Stimulated activated CD8-positive, alpha-beta memory T cell treated with anti-CD3 and anti-CD28 coated beads, Interleukin-12 subunit alpha, Interleukin-12 subunit beta, amount 100 ng/mL, for 1 hour (primary cell): ENCODE measurements around the gene GRM7.

Experiments
- DNase-seq: peaks from one replicate; pipeline ENCODE4 v3.0.0-alpha.2; 2020; ENCODE audit warnings: low read depth

The GRM7 gene

DNA sequence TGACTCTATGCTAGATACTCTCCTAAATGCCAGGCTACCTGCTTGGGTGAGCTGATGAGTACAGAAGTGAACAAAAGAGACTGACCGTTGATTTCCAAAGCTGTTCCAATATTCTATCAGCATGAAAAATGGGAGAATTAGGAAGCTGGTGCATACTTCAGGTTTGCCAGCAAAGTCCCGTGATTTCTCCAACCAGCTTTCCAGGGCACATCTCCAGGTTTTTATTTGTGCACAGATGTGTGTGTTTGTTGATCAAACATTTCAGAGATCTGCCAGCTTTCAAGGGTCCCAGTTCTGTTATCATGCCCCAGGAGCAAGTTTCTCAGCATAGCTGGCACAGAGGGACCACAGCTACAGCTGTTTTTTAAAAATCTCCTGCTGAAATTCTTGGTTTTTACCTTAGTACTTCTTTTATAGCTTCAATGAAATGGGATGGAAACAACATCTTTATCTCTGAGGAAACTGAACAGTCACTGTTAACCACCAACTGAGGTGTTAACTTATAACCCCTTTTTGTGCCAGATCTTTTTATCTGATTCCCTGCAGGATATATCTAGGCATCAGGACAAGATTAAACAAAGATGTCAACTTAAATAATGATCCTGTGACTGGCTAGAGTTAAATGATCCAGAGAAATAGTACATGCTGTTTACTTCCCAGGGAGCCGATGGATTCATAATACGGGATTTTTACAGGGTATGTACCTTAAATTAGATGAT lies 380.8 kb downstream of the GRM7 start:
- no peak for DNase-seq

DNA sequence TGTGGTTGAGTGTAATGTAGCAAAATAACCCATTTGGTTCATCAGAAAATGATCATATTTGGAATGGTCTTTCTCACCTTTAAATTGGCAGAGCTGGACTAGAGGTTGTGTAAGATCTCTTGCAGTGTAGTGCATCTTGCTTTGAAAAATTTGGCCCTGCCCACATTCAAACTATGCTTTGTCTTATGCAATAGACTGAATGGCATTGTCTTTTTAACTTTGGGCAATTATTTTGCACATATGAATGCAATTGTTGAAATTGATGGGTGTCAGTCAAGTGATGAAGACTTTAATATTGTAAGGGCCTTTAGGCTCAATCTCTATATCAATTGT lies 381.4 kb downstream of the GRM7 start:
- no peak for DNase-seq

DNA sequence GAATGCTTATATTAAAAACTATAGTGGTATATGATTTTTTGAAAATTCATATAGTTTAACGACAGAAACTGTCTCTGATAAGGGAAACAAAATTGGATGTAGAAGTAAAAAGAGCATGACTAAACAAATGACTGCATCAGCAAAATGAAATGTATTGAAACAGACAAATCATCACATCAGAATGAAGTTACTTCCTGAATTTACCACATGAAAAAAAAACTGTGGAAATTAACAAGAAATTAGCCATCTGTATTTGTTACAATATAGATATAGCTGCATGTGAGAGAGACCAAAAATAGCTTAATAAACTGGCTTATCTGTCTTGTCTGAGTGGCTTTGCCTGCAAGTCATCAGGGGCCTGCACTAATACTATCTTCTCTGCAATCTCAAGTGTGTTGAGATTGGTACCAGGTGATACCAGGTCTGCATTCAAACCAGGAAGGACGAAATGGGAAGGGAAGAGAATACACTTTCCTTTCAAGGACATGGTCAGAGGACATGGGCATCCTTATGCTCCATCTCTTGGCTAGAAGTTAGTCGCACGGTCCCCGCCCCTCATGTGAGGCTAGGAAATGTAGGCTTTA lies 388.7 kb downstream of the GRM7 start:
- no peak for DNase-seq

DNA sequence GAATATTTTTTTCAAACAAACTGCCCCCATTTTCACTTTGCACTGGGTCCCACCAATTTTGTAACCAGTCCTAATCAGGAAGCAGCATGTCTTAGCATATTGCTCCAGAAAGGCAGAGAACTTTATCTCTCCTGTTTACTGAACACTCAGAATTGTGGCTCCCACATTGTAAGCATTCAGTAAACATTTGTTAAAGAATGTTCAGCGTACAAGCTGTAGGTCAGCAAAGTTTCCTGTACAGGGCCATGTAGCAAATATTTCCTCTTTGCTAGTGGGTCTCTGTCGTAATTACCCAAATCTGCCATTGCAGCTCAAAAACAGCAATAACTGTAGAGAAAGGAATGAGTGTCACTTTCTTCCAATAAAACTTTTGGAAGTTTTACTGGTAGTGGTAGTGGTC lies 393.3 kb downstream of the GRM7 start:
- no peak for DNase-seq

DNA sequence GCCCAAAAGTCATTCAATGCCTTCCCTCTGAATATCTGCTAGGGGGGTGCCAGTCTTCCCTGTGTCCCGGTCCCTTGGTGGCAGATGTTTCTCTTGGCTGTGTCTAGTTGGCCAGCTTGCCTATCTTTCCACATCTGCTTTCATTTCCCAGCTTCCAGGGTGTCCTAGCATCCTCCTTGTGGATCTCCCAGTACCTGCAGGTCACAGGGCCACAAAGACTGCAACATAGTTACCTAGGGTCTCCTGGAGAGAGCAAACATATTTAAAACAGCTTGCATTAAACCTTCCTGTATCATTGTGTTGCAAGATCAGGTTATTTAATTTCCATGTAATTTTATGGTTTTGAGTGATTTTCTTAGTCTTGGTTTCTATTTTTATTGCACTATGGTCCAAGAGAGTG lies 400.1 kb downstream of the GRM7 start:
- no peak for DNase-seq

DNA sequence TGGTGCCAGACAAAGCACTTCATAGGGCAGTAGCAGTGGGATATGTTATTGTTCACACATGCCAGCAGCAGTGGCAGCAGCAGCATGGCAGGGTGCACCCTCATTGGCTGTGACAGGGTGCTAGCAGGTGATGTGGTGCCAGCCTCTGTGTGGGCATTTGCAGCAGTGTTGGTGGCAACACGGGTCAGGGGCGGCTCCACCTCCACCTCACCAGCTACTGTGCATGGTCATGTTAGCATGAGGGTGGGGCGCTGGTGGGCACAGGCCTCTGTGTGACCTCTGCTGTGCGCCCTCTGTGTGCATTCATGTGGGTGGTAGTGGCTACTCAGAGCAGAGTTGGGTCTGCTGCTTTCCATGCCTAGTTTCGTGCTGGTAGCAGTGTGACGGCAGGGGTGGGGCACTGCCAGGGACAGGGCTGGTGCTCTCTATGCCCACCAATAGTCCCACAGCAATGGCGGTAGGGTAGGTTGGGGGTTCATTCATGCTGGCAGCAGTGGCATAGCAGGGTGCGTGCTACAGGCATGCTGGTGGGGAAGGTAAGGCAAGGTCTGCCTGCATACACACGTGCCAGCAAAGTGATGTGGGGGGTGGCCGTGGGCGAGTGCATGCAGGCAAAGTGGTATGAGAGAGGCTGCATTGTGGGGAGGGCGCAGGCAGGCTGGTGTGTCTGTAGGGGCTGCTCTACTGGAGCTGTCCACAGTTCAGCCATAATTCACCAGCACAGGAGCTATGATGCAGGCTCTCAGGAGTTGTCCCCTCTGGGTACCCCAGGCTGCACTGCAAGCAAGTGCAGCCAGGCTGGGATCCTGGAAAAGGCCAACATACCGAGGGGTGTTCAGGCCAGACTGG lies 402.7 kb downstream of the GRM7 start:
- DNase-seq, result no peak

DNA sequence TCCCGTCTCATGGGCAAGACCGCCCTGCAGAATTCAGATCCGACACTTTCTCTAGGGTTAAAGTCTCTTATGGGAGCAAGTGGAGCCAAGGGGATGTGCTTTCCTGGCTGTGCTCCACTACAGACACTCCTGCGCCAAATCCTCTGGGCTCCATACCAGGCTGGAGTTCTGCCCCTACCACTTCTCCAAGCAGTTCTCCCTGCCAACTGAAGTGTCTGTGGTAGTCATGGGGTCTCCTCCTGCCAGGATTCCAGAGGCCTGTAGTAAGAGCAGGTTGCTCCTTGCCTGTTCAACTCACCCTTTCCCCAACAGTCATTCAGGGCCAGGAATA lies 403.2 kb downstream of the GRM7 start:
- DNase-seq, result no peak

DNA sequence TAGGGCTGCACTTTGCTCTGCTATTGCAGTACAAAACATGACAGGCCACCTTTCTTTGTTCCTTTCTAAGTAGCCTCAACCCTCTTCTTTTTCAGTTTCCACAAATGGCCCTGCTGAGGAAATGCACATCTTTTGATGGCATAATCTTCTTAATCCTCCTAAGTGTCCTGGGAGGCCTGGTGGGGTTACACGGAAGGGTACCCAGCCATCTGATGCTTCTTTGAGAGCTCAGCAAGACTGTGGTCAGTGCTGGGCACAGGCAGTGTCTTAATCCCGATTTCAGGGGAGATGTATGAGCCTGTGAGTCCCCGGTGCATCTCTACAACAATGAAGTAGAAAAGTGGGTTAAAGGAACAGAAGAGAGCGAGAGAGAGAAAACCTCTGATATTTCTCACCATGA lies 404.8 kb downstream of the GRM7 start:
- DNase-seq, result no peak

DNA sequence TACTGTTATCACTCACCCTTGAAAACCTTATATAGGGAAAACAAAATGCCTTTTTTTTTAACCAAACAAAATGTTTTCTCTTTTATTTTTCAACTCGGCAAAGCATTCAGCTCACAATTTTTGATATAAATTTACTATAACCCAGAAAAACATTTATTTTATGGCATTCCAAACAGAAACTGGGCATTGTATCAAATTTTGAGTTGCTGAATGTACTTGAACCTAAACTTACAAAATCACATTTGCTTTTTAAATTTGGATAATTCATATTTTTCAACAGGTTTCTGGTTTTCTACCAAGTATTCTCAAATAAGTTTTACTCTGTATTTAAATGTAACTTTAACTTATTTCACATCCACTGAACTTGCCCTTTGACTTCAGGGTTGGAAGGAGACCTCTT lies 405.6 kb downstream of the GRM7 start:
- no peak for DNase-seq

DNA sequence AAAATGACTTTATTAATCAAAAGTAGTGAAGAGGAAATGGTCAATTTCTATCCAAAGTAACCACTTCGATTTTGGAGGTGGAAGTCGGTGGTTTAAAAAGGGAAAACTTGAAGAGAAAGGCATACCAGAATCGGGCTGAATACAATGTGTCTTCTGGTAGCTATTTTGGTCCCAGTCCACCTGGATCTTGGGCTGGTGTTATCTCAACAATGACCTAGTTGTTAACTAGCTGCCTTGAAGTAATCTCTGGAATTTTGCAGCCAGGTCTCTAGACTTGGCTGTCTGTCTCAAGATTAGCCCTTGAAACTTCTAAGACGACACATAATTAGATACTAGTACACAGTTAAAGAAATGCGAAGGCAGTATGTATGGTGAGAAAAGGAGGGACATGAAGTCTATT lies 409.8 kb downstream of the GRM7 start:
- no peak for DNase-seq

DNA sequence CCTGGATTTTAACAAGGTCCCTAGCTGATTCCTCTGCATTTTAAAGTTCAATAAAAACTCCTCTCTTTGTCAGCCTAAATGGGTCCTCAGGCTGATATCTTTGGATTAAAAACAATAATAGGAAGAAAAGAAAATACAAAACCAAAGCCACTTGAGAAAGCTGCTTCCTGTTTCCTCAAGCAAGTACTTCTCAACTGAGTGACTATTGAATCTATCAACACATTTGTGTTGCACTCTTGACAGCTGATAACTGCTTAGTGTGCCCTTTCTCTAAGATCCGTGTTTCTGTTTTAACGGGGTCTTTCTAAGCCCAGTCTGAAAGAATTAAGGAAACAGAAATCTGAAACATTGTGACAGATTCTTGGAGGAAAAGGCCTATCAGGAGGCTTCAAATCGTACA lies 410.7 kb downstream of the GRM7 start:
- DNase-seq, result no peak

DNA sequence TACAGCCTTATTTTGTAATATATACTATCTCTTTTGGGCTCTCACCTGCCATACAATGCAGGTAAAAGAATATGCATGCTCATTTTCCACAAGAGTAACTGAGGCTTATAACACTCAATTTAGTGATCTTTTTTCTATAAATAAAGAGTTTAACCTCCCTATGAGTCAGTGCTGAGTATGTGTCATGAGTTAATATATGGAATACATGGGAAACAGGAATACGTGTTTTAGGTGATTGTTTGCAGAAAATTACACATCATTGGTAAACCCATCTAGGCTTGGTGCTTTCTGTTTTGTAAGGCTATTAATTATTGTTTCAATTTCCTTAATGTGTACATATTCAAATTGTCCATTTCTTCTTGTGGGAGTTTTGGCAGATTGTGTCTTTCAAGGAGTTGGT lies 411.3 kb downstream of the GRM7 start:
- no peak for DNase-seq

DNA sequence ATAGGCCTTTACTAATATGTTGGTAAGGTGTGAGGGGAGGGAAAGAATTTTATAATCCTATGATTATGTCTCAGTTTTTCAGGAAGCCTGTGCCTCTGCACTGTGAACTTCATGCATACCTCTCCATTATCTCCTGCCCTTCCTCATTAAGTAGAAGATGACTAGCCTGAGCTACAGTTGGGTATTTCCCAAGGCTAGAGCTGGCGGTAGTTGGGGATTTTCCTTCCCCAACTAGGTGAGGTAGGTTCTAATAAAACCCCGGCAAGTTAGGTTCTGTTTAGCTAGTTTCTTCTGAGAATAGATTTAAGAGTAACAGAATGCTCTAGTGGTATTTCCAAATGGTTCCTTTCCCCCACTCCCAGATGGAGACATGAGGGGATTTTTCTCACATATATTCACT lies 414.5 kb downstream of the GRM7 start:
- no peak for DNase-seq

DNA sequence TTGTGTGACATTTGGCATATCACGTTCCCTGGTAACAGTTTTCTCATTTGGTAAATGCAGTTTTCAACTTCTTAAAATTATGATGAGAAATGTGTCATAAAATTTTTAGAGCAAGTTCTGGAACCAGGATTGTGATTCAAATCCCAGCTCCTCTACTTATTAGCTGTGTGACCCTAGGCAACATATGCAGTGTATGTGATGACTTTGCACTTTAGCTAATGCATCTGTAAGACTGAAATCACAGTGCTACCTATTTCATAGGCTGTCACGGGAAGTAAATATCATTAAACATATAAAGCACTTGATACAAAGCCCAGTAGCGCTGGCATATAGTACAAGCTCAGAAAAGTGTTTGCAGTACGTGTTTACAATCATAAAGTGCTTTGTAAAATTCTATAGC lies 419.4 kb downstream of the GRM7 start:
- no peak for DNase-seq

DNA sequence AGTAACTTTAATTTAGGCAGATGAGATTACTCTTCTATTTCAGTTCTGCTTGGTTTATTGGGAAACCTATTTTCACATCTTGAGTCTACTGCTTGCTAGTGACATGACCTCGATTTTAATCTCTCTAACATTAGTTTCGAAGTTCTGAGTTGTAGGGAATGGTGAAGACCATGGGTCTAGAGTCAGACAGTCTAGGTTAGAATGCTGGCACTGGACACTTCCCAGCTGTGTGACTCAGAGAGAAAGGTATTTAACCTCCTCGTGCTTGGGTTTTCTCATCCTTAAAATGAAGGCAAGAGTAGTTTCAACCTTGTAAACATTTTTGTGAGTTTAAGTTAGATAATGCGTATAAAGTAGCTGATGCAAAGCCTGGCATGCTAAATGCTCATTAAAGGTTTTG lies 422.1 kb downstream of the GRM7 start:
- DNase-seq, result no peak

DNA sequence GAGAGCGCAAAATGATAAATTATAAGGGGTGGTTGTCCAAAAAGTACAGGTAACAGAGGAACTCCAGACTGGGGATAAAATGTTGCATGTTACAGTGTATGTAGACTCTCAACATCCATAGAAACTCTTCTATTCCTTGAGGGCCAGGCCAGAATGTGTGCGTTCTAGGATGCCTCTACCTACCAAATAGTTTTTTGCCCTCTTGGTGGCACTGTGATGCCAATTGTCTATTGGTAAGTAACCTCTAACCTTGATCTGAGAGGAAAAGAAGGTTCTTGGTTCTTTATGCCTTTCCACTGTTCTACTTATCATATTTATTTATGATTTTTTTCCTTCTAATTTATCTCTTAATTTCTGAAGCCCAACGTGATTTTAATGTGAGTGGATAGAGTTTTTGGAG lies 424.6 kb downstream of the GRM7 start:
- DNase-seq, result no peak

DNA sequence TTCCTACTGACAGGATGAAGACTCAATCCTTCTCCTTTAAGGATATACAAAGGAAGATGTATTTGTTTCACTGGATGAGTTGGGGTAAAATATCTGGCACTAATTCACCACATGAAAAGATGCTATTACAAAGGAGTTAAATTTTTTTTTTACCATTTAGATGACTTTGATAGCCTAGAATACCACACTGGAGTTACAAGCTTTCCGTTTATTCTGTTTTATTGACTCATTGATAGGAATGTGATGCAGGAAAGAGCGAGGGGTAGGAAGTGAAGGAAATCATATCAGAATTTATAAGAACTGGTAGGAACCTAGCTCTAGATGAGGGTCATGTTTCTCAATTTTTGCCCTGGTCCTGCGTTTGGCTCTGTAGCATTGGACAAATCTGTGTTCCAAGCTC lies 427.2 kb downstream of the GRM7 start:
- no peak for DNase-seq

DNA sequence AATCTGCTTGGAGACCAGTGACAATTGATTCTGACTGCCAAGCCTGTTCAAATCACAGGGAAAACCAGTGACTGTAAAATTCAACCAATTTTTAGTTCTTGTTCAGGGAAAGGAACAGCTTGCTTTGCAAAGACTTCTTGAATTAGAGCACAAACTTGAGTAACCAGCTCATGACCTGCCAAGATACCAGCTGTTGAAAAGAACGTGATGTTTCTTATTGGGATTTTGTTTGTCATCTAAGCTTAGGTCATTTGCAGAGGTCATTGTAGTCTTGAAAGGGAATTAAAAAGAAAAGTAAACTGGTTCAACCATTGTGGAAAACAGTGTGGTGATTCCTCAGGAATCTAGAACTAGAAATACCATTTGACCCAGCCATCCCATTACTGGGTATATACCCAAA lies 428.2 kb downstream of the GRM7 start:
- no peak for DNase-seq

DNA sequence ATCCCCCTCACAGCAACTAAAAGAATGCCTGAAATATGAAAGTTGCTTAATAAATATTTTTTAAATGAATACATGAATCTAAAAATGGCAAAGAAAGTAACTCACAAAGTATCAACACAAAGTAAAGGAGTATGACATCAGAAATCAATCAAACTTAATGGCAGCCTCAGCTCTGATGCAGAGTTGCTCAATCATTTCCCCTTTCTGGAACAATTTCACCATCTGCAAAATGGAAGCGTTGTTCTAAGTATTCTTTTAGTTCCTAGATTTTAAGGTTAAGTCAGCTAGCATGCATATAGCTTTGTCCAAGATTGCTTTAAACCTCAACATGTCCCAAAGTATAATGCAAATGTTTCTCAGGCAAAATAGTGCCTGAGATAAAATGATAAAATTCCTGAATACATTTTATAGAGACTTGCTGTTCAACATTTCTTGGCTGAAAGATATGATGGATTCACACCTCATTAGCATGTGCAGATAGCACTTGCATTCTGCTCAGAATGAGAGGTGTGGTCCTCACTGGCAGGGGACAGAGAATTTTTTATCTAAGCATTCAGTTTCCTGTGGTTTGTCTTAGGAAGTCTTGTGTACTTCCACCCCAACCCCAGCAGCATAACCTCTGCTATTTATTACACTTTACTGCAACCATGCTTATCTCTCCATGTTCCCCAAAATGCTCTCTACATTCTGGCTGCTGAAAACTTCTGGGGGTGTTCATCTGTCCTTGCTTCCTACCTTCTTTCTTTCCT lies 429.3 kb downstream of the GRM7 start:
- no peak for DNase-seq

DNA sequence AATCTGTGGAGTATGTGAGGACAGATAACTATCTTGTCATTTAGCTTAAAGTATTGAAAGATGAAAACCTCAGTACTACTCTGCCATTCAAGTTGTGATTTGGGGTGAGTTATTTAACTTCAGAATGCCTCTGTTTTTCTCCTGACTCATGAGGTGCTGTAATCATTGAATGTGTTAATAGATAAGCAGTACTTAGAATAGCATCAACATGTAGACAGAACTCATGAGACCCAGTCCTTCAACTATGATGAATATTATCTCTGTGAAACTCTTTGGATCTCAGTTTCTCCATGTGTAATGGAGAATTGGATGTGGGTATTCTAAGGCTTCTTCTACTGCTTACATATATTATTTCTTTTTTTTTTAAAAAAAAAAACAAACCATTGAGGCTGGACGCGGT lies 431.4 kb downstream of the GRM7 start:
- DNase-seq, result no peak

DNA sequence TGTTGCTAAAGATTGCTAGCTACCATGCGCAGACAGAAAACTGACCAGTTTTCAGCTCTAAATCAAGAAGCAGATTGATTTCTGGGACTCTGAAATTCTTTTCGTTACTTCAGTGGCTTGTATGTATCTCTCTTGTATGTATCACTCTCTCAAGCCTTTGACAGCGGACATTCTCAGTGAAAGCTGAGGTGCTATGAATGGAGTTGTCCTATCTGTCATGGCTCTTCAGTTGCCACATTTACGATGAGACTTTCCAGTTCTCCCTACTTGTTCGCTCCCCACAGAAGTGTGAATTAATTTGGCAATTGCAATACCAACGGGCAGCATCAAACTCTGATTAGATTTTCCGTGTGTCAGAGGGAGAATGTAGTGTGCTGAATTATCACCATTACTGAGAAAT lies 432.4 kb downstream of the GRM7 start:
- DNase-seq, result no peak

DNA sequence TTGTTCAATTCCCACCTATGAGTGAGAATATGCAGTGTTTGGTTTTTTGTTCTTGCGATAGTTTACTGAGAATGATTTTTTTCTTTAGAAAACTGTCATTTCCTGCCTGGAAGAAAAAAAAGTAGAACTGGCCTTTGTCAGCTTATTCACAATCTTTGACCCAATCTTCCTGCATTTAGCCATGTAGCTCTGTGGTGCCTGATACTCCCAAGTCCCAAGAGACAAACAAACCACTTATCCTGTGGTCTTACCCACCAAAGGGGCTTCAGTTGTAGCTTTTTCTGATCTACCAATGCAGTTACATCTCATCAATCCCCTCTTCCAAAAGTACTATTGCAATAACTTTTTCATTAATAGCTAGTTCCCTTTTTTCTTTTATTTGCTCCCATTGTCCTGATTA lies 444.6 kb downstream of the GRM7 start:
- DNase-seq, result no peak

DNA sequence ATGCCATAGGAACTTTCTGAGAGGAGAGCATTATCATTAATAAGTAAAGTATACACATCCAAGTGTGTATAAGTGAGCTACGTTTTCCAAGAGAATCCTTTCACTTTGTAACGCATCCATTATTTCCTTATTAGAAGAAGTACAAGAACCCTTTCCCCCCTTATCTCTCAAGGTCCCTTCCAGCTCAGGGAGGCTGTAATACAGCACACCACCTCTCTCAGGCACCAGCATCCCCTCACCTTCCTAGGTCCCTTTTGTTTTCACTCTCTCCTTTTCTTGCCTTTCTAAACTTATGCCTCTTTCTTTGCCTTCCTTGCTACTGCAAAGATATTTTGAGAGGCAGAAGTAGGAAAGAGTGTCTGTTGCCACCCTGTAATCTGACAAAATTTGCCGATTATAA lies 446.0 kb downstream of the GRM7 start:
- no peak for DNase-seq
